H1 (cell line): Measurements from ENCODE around the gene TNFRSF8. TPM values are rescaled to one million over a fixed set of nuclear protein-coding genes. Genes with fewer than 3 reads are reported as not detected.

Experiments used
- ATF2 ChIP-seq: IDR thresholded peaks from 2 replicates; pipeline ENCODE4 v1.6.1; 2012; ENCODE audit warnings: low read length, inconsistent platforms
- polyA plus RNA-seq, 7 experiments: library from polyadenylated mRNA; depleted of rRNA in 3 of 7; stranded (reverse) in 5 of 7; unstranded in 2 of 7; fragments of >200 nt in 5 of 7; fragments of 200-250 nt in 2 of 7; gene quantifications; 1 replicate in 5 of 7; 2 replicates in 1 of 7; 4 replicates in 1 of 7; pipeline versions ENCODE4 v1.2.1 to v1.2.3, GENCODE V29; 2011 to 2013; ENCODE audit warnings: missing spikeins in 2 of 7, mixed read lengths in 2 of 7
- total RNA-seq: library from RNA; stranded (reverse); fragmentation: NEBNext Ultra II Directional; extraction: Animal tissue kit (Norgen Biotek cat#: 25700); gene quantifications from 2 replicates; pipeline ENCODE4 v1.2.1, GENCODE V29; 2021

The TNFRSF8 gene
- total and polyA plus RNA-seq, 2 of the 8 experiments (the other 6 are each of a cell fraction or from before 2014, with no cell fraction given) = 23.2 to 32.7 TPM

DNA sequence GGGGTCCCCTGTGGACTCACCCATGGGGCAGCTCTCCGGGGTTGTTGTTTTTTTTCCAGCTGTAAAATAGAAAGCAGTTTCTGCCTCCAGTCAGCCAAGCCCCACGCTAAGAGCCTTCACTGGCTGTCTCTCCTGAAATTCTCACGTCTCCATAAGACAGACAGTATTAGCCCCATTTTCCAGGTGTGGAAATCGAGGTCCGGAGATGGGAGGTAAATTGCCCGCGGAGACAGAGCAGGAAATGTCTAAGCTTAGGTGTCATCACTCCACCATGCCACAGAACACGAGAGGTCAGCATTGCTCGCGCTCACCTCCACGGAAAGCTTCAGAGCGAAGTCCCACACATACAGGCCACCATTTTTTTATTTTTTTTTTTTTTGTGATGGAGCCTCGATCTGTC, 44.6 kb downstream of the TNFRSF8 start (continued):
- TF ChIP-seq ATF2 = no peak
- TF ChIP-seq, all 59 proteins: peak for 0
